ENCODE data around the gene LRMDA. TPM values are rescaled to one million over a fixed set of nuclear protein-coding genes. Genes with fewer than 3 reads are reported as not detected.

LRMDA gene
- total RNA-seq, 4 donors from 2014 or later = 1.5 to 15.7 (median 4.6) TPM

- Histone ChIP-seq H3K36me3 (no peaks in the 10 kb centered on the region), H3K4me3 (no peak overlapping the region), H3K27ac (peak overlapping the region; percentile 68 to 71), H3K4me1 (peaks cover 0 to 4% of the 10 kb centered on the region in 2 donors), H3K27me3 (no peaks in the 10 kb centered on the region), H3K9me3 (no peaks in the 10 kb centered on the region)
- intact Hi-C loops (cut with DNase I; ENCODE audit: low total_unique reads) = no loop called here
- TF ChIP-seq POLR2A (IDR thresholded peaks at IDR 0.05) (no peak), CTCF (IDR thresholded peaks at IDR 0.05) (no peak)
- DNase-seq = no peak
These were observed 2.1 kb upstream of the LRMDA start for GRCh38 chr10:75429159-75429827.

GRCh38 chr10:75430000-75430763 lies 1.2 kb upstream of the LRMDA start:
- H3K36me3 ChIP-seq = no peaks in the 10 kb centered on the region
- H3K27me3 ChIP-seq = no peaks in the 10 kb centered on the region
- no peak for TF ChIP-seq CTCF (IDR thresholded peaks at IDR 0.05)
- no peak for TF ChIP-seq POLR2A (IDR thresholded peaks at IDR 0.05)
- H3K4me3 ChIP-seq = no peak overlapping the region
- intact Hi-C loops (cut with DNase I; ENCODE audit: low total_unique reads) = no loop called here
- peak in 1 of 2 donors; percentile 37 for DNase-seq
- peak overlapping the region; percentile 71 to 83 for H3K27ac ChIP-seq
- H3K4me1 ChIP-seq = peaks cover 0 to 4% of the 10 kb centered on the region in 2 donors
- H3K9me3 ChIP-seq = no peaks in the 10 kb centered on the region

GRCh38 chr10:75432176-75432575 lies 752 bp downstream of the LRMDA start:
- Histone ChIP-seq H3K27ac (peak overlapping the region in 1 of 2 donors; percentile 83), H3K4me1 (peaks cover 0 to 4% of the 10 kb centered on the region in 2 donors), H3K36me3 (no peaks in the 10 kb centered on the region), H3K4me3 (peak overlapping the region in 1 of 2 donors; percentile 54), H3K9me3 (no peaks in the 10 kb centered on the region), H3K27me3 (no peaks in the 10 kb centered on the region)
- peak in 1 of 2 donors; percentile 26 for DNase-seq
- no peak for TF ChIP-seq POLR2A (IDR thresholded peaks at IDR 0.05)
- TF ChIP-seq CTCF (IDR thresholded peaks at IDR 0.05) = no peak
- intact Hi-C loops (cut with DNase I; ENCODE audit: low total_unique reads) = no loop called here

GRCh38 chr10:75432763-75433162 lies 1.3 kb downstream of the LRMDA start:
- peaks cover 0 to 4% of the 10 kb centered on the region in 2 donors for H3K4me1 ChIP-seq
- no peaks in the 10 kb centered on the region for H3K36me3 ChIP-seq
- DNase-seq = no peak
- no peak overlapping the region for H3K4me3 ChIP-seq
- H3K27ac ChIP-seq = no peak overlapping the region
- no peaks in the 10 kb centered on the region for H3K27me3 ChIP-seq
- intact Hi-C loops (cut with DNase I; ENCODE audit: low total_unique reads) = no loop called here
- TF ChIP-seq POLR2A (IDR thresholded peaks at IDR 0.05) = no peak
- TF ChIP-seq CTCF (IDR thresholded peaks at IDR 0.05) = no peak
- no peaks in the 10 kb centered on the region for H3K9me3 ChIP-seq

- TF ChIP-seq POLR2A (IDR thresholded peaks at IDR 0.05) (no peak), CTCF (IDR thresholded peaks at IDR 0.05) (no peak)
- intact Hi-C loops (cut with DNase I; ENCODE audit: low total_unique reads) = no loop called here
- DNase-seq = no peak
These were observed 1.8 kb downstream of the LRMDA start for GRCh38 chr10:75433216-75433615.

More at GRCh38 chr10:75433216-75433615, 1.8 kb downstream of the LRMDA start:
- Histone ChIP-seq H3K4me3 (no peak overlapping the region), H3K9me3 (no peaks in the 10 kb centered on the region), H3K4me1 (peaks cover 0 to 4% of the 10 kb centered on the region in 2 donors), H3K36me3 (no peaks in the 10 kb centered on the region), H3K27me3 (no peaks in the 10 kb centered on the region), H3K27ac (no peak overlapping the region)
